ENCODE measurements around the gene BID. TPM values are rescaled to one million over a fixed set of nuclear protein-coding genes. Genes with fewer than 3 reads are reported as not detected.
A peak's percentile ranks its signal among the peaks of the same experiment; 100 is the strongest.

BID gene
- total RNA-seq, 2 donors from 2014 or later, result 4.0 to 9.3 TPM

- 5 to 14% methylated on average over 7 to 32 of the region's 47 CpGs for WGBS, 2 donors
- no peaks in the 10 kb centered on the region for H3K27me3 ChIP-seq
- DNase-seq (peak; percentile 42 to 56 (median 48)), ATAC-seq (peak; percentile 58)
- TF ChIP-seq POLR2A (IDR thresholded peaks at IDR 0.05) (no peak), CTCF (IDR thresholded peaks at IDR 0.05) (no peak)
- no peaks in the 10 kb centered on the region for H3K9me3 ChIP-seq
- H3K36me3 ChIP-seq (replicated peaks in 1 of 2; ENCODE audit: insufficient read depth in 1 of 2, low read depth in 2 of 2), result no peaks in the 10 kb centered on the region
- peaks cover 13% of the 10 kb centered on the region for H3K4me1 ChIP-seq
- H3K27ac ChIP-seq, result peak overlapping the region in 3 of 4 donors; percentile 36 to 58 (median 56)
- intact Hi-C loops (cut with DNase I), result no loop called here
- peak overlapping the region; percentile 50 to 60 for H3K4me3 ChIP-seq
Measured at GRCh38 chr22:17773606-17774205, 563 bp downstream of the BID start.

GRCh38 chr22:17772958-17773605 lies 1.2 kb downstream of the BID start:
- Histone ChIP-seq H3K4me3 (peak overlapping the region in 1 of 2 donors; percentile 60), H3K36me3 (replicated peaks in 1 of 2; ENCODE audit: insufficient read depth in 1 of 2, low read depth in 2 of 2) (no peaks in the 10 kb centered on the region), H3K27me3 (no peaks in the 10 kb centered on the region), H3K4me1 (peaks cover 13% of the 10 kb centered on the region), H3K9me3 (no peaks in the 10 kb centered on the region), H3K27ac (peak overlapping the region in 1 of 4 donors; percentile 56)
- TF ChIP-seq POLR2A (IDR thresholded peaks at IDR 0.05), result no peak
- TF ChIP-seq CTCF (IDR thresholded peaks at IDR 0.05), result no peak
- peak in 2 of 4 donors; percentile 16 to 35 for DNase-seq
- ATAC-seq, result peak; percentile 27
- intact Hi-C loops (cut with DNase I), result no loop called here
- 53 to 75% methylated on average over 8 to 18 of the region's 18 CpGs for WGBS, 2 donors

GRCh38 chr22:17772249-17772957 lies 1.9 kb downstream of the BID start:
- Histone ChIP-seq H3K36me3 (replicated peaks in 1 of 2; ENCODE audit: insufficient read depth in 1 of 2, low read depth in 2 of 2) (no peaks in the 10 kb centered on the region), H3K27me3 (no peaks in the 10 kb centered on the region), H3K4me1 (peaks cover 13% of the 10 kb centered on the region), H3K27ac (no peak overlapping the region), H3K4me3 (no peak overlapping the region), H3K9me3 (no peaks in the 10 kb centered on the region)
- WGBS, 2 donors, result 75 to 83% methylated on average over 10 to 20 of the region's 21 CpGs
- intact Hi-C loops (cut with DNase I), result no loop called here
- ATAC-seq, result no peak
- no peak for TF ChIP-seq POLR2A (IDR thresholded peaks at IDR 0.05)
- TF ChIP-seq CTCF (IDR thresholded peaks at IDR 0.05), result no peak
- peak in 1 of 4 donors; percentile 12 for DNase-seq

GRCh38 chr22:17770180-17771077 lies 3.8 kb downstream of the BID start:
- peaks cover 13% of the 10 kb centered on the region for H3K4me1 ChIP-seq
- H3K36me3 ChIP-seq (replicated peaks in 1 of 2; ENCODE audit: insufficient read depth in 1 of 2, low read depth in 2 of 2), result no peaks in the 10 kb centered on the region
- DNase-seq, result peak in 1 of 4 donors; percentile 5
- no peak overlapping the region for H3K4me3 ChIP-seq
- intact Hi-C loops (cut with DNase I), result no loop called here
- no peaks in the 10 kb centered on the region for H3K27me3 ChIP-seq
- no peak overlapping the region for H3K27ac ChIP-seq
- no peaks in the 10 kb centered on the region for H3K9me3 ChIP-seq
- ATAC-seq, result no peak
- WGBS, 2 donors, result 83 to 86% methylated on average over 9 to 19 of the region's 19 CpGs
- TF ChIP-seq CTCF (IDR thresholded peaks at IDR 0.05) (no peak), POLR2A (IDR thresholded peaks at IDR 0.05) (no peak)
